Erythroblast (primary cell): ENCODE data around the gene CACNG3.

Experiments used
- GATA1 ChIP-seq: IDR thresholded peaks from 2 replicates; pipeline ENCODE4 v1.6.1; 2011; ENCODE audit warnings: low read depth, mild to moderate bottlenecking, control low read depth, low read length, moderate library complexity
- POLR2A ChIP-seq: IDR thresholded peaks from 2 replicates; pipeline ENCODE4 v1.6.1; 2011; ENCODE audit warnings: mild to moderate bottlenecking, low read length

- TF ChIP-seq POLR2A (no peak), GATA1 (no peak)
Observed at GRCh38 chr16:24367186-24367710, 111.1 kb downstream of the CACNG3 start.
